GM23338 (cell line): ENCODE measurements around the gene EDEM3.

Experiments used
- EZH2 ChIP-seq: fragments of 200-600 bp; sonication (generic); IDR thresholded peaks from one replicate; pipeline ENCODE4 v1.8.0; 2017; ENCODE audit warnings: antibody characterized with exemption, mild to moderate bottlenecking, low read depth; ENCODE audit not compliant: unreplicated experiment
- EZH2phosphoT487 ChIP-seq: fragments of 200-600 bp; sonication (generic); IDR thresholded peaks from one replicate; pipeline ENCODE4 v1.8.1; 2018; ENCODE audit warnings: antibody characterized with exemption; ENCODE audit not compliant: unreplicated experiment
- POLR2AphosphoS5 ChIP-seq: IDR thresholded peaks from 2 replicates; pipeline ENCODE4 v1.6.1; 2016; ENCODE audit warnings: antibody characterized with exemption, low read depth
- STAT1 ChIP-seq: IDR thresholded peaks from one replicate; pipeline ENCODE4 v1.6.1; 2016; ENCODE audit warnings: antibody characterized with exemption; ENCODE audit not compliant: unreplicated experiment
- TF ChIP-seq, protein P1 (sequence below), 2 experiments: fragments of 200-600 bp in 1 of 2; sonication (generic) in 1 of 2; conservative IDR thresholded peaks; 2 replicates each; pipeline versions ENCODE4 v1.5.1 to v1.6.1; 2016 to 2017; ENCODE audit warnings: antibody characterized with exemption in 2 of 2, low read depth in 2 of 2, mild to moderate bottlenecking in 2 of 2, moderate library complexity in 1 of 2
- TF ChIP-seq, protein P2 (sequence below): IDR thresholded peaks from one replicate; pipeline ENCODE4 v1.6.1; 2018; ENCODE audit warnings: antibody characterized with exemption; ENCODE audit not compliant: unreplicated experiment
- TF ChIP-seq, protein P3 (sequence below): fragments of 250-450 bp; sonication (Bioruptor Pico); IDR thresholded peaks from 2 replicates; pipeline ENCODE4 v1.5.0; 2020; ENCODE audit warnings: mild to moderate bottlenecking, moderate library complexity

DNA sequence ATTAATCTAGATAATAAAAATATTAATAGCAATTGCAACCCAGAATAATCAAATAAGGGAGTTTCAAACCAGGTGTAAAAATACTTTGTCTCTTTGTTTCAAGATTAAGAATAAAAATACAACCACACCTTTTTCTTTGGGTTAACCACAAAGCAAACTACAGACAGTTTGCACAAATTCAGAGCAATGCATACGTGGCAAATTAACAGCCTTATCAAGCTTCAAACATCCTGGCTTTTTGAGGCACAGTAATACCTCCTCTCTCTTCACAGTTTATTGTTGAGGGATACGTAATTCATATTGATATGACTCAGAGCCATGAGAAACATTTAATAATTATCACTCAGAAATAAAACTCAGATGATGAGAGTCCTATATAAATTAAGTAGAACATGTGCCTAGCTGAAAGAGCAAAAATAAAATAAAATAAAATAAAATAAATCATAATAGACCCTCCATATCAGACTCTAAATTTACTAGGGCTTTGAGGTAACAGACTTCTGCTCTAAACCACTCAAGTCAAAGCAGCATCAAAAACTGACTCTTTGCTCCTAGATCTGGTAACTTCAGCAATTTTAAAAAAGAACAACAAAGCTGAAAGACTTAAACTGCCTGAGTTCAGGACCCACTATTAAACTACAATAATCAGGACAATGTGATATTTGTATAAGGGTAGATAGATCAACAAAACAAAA lies 11.4 kb downstream of the EDEM3 start:
- TF ChIP-seq, protein P1, sequence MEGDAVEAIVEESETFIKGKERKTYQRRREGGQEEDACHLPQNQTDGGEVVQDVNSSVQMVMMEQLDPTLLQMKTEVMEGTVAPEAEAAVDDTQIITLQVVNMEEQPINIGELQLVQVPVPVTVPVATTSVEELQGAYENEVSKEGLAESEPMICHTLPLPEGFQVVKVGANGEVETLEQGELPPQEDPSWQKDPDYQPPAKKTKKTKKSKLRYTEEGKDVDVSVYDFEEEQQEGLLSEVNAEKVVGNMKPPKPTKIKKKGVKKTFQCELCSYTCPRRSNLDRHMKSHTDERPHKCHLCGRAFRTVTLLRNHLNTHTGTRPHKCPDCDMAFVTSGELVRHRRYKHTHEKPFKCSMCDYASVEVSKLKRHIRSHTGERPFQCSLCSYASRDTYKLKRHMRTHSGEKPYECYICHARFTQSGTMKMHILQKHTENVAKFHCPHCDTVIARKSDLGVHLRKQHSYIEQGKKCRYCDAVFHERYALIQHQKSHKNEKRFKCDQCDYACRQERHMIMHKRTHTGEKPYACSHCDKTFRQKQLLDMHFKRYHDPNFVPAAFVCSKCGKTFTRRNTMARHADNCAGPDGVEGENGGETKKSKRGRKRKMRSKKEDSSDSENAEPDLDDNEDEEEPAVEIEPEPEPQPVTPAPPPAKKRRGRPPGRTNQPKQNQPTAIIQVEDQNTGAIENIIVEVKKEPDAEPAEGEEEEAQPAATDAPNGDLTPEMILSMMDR (conservative IDR thresholded peaks at IDR 0.05; ENCODE audit: low read depth in 2 of 2): no peak
- TF ChIP-seq STAT1 (no peak), EZH2 (no peak), POLR2AphosphoS5 (no peak), EZH2phosphoT487 (no peak)
- TF ChIP-seq, protein P2, sequence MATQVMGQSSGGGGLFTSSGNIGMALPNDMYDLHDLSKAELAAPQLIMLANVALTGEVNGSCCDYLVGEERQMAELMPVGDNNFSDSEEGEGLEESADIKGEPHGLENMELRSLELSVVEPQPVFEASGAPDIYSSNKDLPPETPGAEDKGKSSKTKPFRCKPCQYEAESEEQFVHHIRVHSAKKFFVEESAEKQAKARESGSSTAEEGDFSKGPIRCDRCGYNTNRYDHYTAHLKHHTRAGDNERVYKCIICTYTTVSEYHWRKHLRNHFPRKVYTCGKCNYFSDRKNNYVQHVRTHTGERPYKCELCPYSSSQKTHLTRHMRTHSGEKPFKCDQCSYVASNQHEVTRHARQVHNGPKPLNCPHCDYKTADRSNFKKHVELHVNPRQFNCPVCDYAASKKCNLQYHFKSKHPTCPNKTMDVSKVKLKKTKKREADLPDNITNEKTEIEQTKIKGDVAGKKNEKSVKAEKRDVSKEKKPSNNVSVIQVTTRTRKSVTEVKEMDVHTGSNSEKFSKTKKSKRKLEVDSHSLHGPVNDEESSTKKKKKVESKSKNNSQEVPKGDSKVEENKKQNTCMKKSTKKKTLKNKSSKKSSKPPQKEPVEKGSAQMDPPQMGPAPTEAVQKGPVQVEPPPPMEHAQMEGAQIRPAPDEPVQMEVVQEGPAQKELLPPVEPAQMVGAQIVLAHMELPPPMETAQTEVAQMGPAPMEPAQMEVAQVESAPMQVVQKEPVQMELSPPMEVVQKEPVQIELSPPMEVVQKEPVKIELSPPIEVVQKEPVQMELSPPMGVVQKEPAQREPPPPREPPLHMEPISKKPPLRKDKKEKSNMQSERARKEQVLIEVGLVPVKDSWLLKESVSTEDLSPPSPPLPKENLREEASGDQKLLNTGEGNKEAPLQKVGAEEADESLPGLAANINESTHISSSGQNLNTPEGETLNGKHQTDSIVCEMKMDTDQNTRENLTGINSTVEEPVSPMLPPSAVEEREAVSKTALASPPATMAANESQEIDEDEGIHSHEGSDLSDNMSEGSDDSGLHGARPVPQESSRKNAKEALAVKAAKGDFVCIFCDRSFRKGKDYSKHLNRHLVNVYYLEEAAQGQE: no peak
- TF ChIP-seq, protein P3, sequence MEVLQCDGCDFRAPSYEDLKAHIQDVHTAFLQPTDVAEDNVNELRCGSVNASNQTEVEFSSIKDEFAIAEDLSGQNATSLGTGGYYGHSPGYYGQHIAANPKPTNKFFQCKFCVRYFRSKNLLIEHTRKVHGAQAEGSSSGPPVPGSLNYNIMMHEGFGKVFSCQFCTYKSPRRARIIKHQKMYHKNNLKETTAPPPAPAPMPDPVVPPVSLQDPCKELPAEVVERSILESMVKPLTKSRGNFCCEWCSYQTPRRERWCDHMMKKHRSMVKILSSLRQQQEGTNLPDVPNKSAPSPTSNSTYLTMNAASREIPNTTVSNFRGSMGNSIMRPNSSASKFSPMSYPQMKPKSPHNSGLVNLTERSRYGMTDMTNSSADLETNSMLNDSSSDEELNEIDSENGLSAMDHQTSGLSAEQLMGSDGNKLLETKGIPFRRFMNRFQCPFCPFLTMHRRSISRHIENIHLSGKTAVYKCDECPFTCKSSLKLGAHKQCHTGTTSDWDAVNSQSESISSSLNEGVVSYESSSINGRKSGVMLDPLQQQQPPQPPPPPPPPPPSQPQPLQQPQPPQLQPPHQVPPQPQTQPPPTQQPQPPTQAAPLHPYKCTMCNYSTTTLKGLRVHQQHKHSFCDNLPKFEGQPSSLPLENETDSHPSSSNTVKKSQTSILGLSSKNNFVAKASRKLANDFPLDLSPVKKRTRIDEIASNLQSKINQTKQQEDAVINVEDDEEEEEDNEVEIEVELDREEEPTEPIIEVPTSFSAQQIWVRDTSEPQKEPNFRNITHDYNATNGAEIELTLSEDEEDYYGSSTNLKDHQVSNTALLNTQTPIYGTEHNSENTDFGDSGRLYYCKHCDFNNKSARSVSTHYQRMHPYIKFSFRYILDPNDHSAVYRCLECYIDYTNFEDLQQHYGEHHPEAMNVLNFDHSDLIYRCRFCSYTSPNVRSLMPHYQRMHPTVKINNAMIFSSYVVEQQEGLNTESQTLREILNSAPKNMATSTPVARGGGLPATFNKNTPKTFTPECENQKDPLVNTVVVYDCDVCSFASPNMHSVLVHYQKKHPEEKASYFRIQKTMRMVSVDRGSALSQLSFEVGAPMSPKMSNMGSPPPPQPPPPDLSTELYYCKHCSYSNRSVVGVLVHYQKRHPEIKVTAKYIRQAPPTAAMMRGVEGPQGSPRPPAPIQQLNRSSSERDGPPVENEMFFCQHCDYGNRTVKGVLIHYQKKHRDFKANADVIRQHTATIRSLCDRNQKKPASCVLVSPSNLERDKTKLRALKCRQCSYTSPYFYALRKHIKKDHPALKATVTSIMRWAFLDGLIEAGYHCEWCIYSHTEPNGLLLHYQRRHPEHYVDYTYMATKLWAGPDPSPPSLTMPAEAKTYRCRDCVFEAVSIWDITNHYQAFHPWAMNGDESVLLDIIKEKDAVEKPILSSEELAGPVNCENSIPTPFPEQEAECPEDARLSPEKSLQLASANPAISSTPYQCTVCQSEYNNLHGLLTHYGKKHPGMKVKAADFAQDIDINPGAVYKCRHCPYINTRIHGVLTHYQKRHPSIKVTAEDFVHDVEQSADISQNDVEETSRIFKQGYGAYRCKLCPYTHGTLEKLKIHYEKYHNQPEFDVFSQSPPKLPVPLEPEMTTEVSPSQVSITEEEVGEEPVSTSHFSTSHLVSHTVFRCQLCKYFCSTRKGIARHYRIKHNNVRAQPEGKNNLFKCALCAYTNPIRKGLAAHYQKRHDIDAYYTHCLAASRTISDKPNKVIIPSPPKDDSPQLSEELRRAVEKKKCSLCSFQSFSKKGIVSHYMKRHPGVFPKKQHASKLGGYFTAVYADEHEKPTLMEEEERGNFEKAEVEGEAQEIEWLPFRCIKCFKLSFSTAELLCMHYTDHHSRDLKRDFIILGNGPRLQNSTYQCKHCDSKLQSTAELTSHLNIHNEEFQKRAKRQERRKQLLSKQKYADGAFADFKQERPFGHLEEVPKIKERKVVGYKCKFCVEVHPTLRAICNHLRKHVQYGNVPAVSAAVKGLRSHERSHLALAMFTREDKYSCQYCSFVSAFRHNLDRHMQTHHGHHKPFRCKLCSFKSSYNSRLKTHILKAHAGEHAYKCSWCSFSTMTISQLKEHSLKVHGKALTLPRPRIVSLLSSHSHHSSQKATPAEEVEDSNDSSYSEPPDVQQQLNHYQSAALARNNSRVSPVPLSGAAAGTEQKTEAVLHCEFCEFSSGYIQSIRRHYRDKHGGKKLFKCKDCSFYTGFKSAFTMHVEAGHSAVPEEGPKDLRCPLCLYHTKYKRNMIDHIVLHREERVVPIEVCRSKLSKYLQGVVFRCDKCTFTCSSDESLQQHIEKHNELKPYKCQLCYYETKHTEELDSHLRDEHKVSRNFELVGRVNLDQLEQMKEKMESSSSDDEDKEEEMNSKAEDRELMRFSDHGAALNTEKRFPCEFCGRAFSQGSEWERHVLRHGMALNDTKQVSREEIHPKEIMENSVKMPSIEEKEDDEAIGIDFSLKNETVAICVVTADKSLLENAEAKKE (CRISPR knock-in tag): no peak
